NCI-H2196 treated with DMSO at 0.1 percent for 48 hours (cell line): ENCODE data around the gene DGCR8.

ENCODE experiments used
- DNase-seq: peaks from one replicate; lab custom pipeline; 2025; ENCODE audit not compliant: unreplicated experiment; lab: John Stamatoyannopoulos, UW

Gene DGCR8

GRCh38 chr22:20135806-20136602 is 56.0 kb downstream of the DGCR8 start:
- DNase-seq = no peak

DNA sequence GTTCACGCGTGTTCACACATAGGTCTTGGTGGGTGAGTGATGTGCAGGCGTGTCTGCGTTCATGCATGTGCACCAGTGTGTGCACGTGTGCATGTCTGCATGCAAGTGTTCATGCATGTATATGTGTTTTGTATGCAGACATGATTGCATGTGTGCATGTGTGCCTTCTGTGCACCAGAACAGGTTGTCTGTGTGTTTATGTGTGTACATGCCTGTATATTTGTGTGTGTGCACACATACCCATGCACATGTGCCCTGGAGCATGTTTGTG is 56.5 kb downstream of the DGCR8 start:
- DNase-seq = no peak

DNA sequence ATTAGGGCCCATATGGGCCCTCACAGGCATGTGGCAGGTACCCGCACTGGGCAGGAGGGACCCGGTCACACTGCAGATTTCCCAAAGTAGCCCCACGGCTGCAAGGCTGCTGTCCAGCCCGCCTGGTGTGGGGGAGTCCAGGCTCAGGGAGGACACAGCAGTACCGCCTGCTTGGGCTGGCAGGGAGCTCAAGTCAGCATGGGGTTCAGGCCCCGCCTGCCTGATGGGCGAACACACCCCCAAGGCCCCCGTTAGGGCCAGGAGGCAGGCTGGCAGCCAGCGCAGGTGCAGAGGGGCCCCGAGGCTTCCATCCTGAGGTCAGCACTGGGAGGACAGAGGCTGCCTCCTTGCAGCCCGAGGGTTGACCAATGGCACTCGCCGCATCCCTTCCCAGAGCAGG is 57.1 kb downstream of the DGCR8 start:
- DNase-seq = no peak

- DNase-seq = no peak
Observed at GRCh38 chr22:20137671-20138416, 57.8 kb downstream of the DGCR8 start.

DNA sequence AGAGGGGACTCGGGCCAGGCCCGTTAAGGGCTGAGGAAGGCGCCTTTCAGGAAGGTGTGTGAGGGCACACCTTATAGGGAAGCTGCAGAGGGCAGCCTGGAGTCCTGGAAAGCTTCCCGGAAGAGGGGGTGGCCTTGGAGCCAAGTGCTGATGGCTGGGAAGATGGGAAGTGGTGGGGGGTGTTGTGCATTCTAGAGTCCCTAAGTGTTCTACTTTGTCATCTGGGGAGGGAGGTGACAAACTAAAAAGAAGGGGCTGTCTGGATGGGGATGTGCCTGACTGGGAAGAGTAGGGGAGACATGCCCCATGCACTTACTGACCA is 58.3 kb downstream of the DGCR8 start:
- DNase-seq = no peak

DNA sequence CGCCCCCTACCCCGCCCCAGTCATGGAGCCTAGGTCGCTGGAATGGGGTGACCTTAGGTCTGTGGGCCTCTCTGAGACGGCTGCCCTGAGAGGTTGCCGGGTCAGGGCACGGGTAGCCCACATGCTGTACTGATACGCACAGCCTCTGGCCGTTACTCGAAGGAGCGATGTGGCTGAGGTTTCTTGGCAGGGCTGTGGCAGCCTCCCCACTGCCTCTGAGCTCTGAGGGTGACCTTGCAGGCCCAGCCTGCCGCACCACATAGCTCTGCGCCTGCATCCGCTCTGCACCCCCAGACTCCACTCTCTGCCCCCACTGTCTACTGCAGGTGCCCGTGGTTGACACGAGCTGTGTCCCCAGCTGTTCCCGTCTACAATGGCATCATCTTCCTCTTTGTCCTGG is 58.8 kb downstream of the DGCR8 start:
- DNase-seq = no peak

GRCh38 chr22:20139391-20140106 is 59.5 kb downstream of the DGCR8 start:
- DNase-seq = no peak

DNA sequence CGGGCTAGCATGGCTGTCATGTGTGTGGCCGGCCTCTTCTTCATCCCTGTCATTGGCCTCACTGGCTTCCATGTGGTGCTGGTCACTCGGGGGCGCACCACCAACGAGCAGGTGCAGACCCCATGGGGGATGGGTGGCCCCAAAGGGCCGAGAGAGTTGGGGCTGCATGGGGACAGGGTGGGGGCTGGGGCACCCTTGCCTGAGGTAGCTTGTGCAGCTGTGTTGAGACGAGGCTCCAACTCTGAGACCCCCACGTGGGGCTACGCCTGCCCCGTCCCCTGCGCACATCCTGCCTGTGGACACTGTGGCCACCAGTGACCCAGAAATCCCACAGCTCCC is 60.0 kb downstream of the DGCR8 start:
- no peak for DNase-seq

GRCh38 chr22:20140521-20140964 is 60.5 kb downstream of the DGCR8 start:
- DNase-seq = no peak

GRCh38 chr22:20141186-20142077 is 61.4 kb downstream of the DGCR8 start:
- DNase-seq = no peak

- DNase-seq = no peak
Observed at GRCh38 chr22:20142711-20143621, 62.9 kb downstream of the DGCR8 start.

- no peak for DNase-seq
Observed at GRCh38 chr22:20143883-20144665, 64.0 kb downstream of the DGCR8 start.

DNA sequence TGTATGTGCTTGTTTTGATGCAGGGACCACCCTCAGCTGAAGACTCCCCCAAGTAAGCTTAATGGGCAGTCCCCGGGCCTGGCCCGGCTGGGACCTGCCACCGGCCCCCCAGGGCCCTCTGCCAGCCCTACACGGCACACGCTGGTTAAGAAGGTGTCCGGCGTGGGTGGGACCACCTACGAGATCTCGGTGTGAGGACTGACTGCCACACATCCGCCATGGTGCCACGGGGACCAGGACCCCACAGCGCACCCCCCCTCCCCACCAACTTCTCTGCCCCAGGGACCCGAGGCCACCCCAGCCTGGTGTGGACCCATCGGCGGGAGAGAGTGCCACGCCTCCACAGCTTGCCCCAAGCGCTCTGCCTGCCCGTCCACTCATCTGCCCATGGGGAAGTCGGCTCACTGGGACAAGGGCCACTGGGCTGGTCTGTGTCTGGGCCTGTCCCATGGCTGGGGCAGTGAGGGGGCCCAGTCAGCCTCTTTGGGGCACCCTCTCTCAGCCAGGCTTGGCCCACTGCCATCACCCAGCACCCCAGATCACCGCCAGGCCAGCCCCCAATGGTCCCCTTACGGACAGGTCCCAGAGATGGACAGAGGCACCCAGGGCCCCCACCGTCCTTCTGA is 65.3 kb downstream of the DGCR8 start:
- DNase-seq = no peak

GRCh38 chr22:20145832-20146223 is 65.8 kb downstream of the DGCR8 start:
- no peak for DNase-seq

- no peak for DNase-seq
Observed at GRCh38 chr22:20146777-20147176, 66.7 kb downstream of the DGCR8 start.

- DNase-seq = no peak
Observed at GRCh38 chr22:20147237-20147988, 67.4 kb downstream of the DGCR8 start.

- DNase-seq = no peak
Observed at GRCh38 chr22:20148414-20148813, 68.4 kb downstream of the DGCR8 start.
